GM12875 (cell line): Measurements from ENCODE around the gene TMEM115.

Experiments used
- H3K4me3 ChIP-seq: one replicate; pipeline ENCODE4 v1.5.1; 2011; ENCODE audit warnings: low read depth, low read length, control low read depth
- CTCF ChIP-seq: IDR thresholded peaks from 2 replicates; pipeline ENCODE4 v1.5.1; 2011; ENCODE audit warnings: low read depth, mild to moderate bottlenecking, control low read depth, inconsistent platforms, low read length, moderate library complexity, borderline replicate concordance; ENCODE audit not compliant: insufficient read depth

The TMEM115 gene

GRCh38 chr3:50358355-50358910 is 888 bp downstream of the TMEM115 start:
- H3K4me3 ChIP-seq, result peak overlapping the region; percentile 98
- no peak for TF ChIP-seq CTCF

GRCh38 chr3:50357481-50357880 is 1.8 kb downstream of the TMEM115 start:
- peak overlapping the region; percentile 2 for H3K4me3 ChIP-seq
- TF ChIP-seq CTCF, result no peak

DNA sequence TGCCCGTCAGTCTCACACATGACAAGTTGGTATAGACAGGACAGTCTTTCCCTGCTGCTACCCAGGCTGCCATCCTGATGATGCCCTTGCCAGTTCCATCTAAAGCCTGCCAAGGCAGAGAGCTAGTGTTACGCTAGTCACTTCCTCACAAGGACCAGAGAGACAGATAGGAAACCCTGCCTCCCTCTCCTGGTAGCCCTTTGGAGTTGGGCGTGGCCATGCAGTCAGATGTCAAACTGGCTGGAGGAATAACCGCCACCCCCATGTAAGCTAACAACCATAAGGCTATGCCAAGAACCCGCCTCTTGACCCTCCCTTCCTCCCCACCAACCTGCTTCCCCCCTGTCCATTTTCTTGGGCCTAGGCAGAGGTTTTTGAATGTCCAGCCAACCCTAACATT is 2.8 kb downstream of the TMEM115 start:
- no peak for TF ChIP-seq CTCF
- no peak overlapping the region for H3K4me3 ChIP-seq

- H3K4me3 ChIP-seq, result no peak overlapping the region
- TF ChIP-seq CTCF, result no peak
These were observed 3.3 kb downstream of the TMEM115 start for GRCh38 chr3:50355829-50356552.

DNA sequence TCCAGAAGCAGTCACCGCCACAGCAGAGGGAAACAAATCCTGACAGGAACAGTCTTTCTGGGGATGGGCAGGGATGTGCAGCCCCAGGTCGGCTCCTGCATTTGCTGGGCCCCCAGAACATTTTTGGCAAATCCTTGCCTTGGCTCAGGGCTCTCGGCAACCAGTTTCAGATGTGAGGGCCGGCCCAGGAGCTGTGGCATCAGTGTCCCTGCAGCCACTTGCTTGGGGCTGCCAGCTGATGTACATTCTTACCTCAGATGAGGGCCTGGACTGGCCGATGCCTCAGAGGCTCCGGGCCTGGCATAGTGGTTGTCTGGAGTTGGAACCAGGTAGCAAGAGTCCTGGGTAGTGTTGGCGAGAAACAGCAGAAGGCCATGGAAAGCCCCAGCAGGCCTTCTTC is 4.5 kb downstream of the TMEM115 start:
- TF ChIP-seq CTCF, result no peak

DNA sequence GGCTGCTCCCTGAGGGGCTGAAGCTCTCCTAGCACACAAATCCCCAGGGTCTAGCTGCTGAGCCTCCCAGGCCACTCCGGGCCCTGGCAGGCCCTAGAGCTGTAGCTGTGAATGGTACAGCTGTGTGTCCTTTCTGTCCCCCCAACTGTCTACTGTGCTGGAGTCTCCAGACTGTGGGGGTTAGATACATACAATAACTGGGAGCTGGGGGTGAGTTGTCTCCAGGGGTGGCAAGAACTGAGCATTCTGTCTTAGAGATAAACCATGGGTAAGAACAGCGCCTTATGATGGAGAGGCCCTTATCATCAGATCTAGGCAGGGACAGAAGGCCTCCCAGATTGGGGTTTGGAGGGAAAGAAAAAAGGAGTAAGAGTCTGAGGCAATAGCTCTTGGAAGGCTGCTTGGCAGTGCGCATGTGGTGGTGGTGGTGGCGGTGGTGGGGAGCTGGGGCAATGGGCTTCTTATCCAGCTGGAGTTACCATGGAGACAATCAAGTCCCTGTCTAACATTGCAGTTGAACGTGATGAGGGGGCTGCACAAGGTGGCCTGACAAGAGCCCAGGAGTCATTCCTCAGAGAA is 5.0 kb downstream of the TMEM115 start:
- no peak for TF ChIP-seq CTCF
- H3K4me3 ChIP-seq, result no peak overlapping the region

More for the DNA sequence above, 4.5 kb downstream of the TMEM115 start:
- H3K4me3 ChIP-seq, result no peak overlapping the region

- TF ChIP-seq CTCF, result no peak
- no peak overlapping the region for H3K4me3 ChIP-seq
These were observed 5.9 kb downstream of the TMEM115 start for GRCh38 chr3:50353245-50354004.
